ENCODE measurements around the gene XRCC2. TPM values are rescaled to one million over a fixed set of nuclear protein-coding genes. Genes with fewer than 3 reads are reported as not detected.

Gene XRCC2
- total and polyA plus RNA-seq, 2 experiments from 2014 or later = 18.9 to 33.2 TPM

DNA sequence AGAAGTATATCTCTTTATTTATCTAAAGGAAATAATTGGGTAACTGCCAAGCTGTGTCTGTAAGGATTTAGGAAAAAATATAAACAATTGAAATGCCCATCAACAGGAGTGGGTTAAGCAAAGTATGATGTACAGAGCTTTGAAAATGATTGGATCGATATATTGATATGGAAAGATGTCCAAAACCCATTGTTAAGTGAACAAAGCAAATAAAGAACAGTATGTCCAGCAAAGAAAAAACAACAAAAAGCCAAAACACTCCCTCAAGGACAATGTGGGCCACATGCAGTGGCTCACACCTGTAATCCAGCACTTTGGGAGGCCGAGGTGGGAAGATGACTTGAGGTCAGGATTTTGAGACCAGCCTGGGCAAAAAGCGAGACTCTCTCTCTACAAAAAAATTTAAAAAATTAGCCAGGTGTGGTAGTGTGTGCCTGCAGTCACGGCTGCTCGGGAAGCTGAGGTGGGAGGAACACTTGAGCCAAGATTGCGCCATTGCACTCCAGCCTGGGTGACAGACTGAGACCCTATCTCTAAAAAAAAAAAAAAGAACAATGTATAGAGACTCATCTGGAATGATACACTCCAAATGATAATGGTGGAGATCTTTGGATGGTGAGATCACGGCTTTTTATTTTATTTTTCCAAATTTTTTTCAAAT is 37.9 kb downstream of the XRCC2 start:
- TF ChIP-seq, protein P1, sequence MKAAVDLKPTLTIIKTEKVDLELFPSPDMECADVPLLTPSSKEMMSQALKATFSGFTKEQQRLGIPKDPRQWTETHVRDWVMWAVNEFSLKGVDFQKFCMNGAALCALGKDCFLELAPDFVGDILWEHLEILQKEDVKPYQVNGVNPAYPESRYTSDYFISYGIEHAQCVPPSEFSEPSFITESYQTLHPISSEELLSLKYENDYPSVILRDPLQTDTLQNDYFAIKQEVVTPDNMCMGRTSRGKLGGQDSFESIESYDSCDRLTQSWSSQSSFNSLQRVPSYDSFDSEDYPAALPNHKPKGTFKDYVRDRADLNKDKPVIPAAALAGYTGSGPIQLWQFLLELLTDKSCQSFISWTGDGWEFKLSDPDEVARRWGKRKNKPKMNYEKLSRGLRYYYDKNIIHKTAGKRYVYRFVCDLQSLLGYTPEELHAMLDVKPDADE (IDR thresholded peaks at IDR 0.05) = no peak
- peaks cover 5% of the 10 kb centered on the region; the same call in 1 of the 3 replicates for H3K9me3 Mint-ChIP-seq

DNA sequence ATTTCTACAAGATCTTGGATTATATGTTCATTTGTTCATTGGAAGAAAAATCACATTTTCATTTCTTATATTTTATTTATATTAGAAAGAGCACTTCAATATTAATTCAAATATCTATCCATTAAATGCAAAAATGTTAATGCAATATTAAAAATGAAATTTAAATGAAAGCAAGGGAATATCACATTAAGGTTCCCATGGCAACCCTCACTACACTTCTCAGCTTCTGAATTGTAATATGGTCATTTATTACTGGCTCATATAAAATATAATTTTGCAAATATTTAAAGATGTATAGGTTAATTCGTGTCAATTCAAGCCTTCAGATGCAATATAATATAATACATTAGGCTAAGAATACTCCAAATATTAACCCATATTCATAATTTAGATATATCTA is 38.8 kb downstream of the XRCC2 start:
- H3K4me2 ChIP-seq = no peak overlapping the region
- H3F3A ChIP-seq (replicated peaks; ENCODE audit: low read depth) = no peaks in the 10 kb centered on the region
- H3K4me1 ChIP-seq (ENCODE audit: insufficient read depth) = no peaks in the 10 kb centered on the region
- no peak overlapping the region for H3K4me3 Mint-ChIP-seq
- H3K4me3 ChIP-seq = no peak overlapping the region
- no peaks in the 10 kb centered on the region for H3K4me1 Mint-ChIP-seq
- no peak overlapping the region for H3K27ac ChIP-seq (ENCODE audit: low read depth)
- no peaks in the 10 kb centered on the region for H3K36me3 ChIP-seq (ENCODE audit: insufficient read depth)
- ATAC-seq = no peak
- DNase-seq (ENCODE audit: low spot score) = no peak
- H3K9me2 ChIP-seq (ENCODE audit: insufficient read depth) = no peaks in the 10 kb centered on the region
- H3K36me3 Mint-ChIP-seq (ENCODE audit: low read depth) = no peaks in the 10 kb centered on the region
- no peaks in the 10 kb centered on the region for H3K9me3 Mint-ChIP-seq
- no peak overlapping the region for H2AFZ ChIP-seq
- no peaks in the 10 kb centered on the region for H3K27me3 ChIP-seq (ENCODE audit: insufficient read depth)
- no peak overlapping the region for H3K27ac Mint-ChIP-seq
- 0 out of 2 replicates have a peak, but pooled peaks cover 6% of the 10 kb centered on the region for H4K20me1 ChIP-seq (replicated peaks; ENCODE audit: insufficient read depth)
- peaks cover 2% of the 10 kb centered on the region for H3K27me3 Mint-ChIP-seq (ENCODE audit: insufficient read depth, low read depth, poor library complexity)
- H3K79me2 ChIP-seq (replicated peaks; ENCODE audit: insufficient read depth) = no peaks in the 10 kb centered on the region
- TF ChIP-seq EZH2 (IDR thresholded peaks at IDR 0.05; ENCODE audit: low read depth, unreplicated experiment) (no peak), ZNF114 (CRISPR knock-in tag; IDR thresholded peaks at IDR 0.05) (no peak), CREB1 (CRISPR knock-in tag; IDR thresholded peaks at IDR 0.05; ENCODE audit: low read depth) (no peak), STAT1 (IDR thresholded peaks at IDR 0.05; ENCODE audit: unreplicated experiment) (no peak), JUNB (IDR thresholded peaks at IDR 0.05; ENCODE audit: unreplicated experiment) (no peak), NANOG (IDR thresholded peaks at IDR 0.05; ENCODE audit: borderline replicate concordance) (no peak), EZH2phosphoT487 (IDR thresholded peaks at IDR 0.05; ENCODE audit: unreplicated experiment) (no peak)
- TF ChIP-seq, protein P2, sequence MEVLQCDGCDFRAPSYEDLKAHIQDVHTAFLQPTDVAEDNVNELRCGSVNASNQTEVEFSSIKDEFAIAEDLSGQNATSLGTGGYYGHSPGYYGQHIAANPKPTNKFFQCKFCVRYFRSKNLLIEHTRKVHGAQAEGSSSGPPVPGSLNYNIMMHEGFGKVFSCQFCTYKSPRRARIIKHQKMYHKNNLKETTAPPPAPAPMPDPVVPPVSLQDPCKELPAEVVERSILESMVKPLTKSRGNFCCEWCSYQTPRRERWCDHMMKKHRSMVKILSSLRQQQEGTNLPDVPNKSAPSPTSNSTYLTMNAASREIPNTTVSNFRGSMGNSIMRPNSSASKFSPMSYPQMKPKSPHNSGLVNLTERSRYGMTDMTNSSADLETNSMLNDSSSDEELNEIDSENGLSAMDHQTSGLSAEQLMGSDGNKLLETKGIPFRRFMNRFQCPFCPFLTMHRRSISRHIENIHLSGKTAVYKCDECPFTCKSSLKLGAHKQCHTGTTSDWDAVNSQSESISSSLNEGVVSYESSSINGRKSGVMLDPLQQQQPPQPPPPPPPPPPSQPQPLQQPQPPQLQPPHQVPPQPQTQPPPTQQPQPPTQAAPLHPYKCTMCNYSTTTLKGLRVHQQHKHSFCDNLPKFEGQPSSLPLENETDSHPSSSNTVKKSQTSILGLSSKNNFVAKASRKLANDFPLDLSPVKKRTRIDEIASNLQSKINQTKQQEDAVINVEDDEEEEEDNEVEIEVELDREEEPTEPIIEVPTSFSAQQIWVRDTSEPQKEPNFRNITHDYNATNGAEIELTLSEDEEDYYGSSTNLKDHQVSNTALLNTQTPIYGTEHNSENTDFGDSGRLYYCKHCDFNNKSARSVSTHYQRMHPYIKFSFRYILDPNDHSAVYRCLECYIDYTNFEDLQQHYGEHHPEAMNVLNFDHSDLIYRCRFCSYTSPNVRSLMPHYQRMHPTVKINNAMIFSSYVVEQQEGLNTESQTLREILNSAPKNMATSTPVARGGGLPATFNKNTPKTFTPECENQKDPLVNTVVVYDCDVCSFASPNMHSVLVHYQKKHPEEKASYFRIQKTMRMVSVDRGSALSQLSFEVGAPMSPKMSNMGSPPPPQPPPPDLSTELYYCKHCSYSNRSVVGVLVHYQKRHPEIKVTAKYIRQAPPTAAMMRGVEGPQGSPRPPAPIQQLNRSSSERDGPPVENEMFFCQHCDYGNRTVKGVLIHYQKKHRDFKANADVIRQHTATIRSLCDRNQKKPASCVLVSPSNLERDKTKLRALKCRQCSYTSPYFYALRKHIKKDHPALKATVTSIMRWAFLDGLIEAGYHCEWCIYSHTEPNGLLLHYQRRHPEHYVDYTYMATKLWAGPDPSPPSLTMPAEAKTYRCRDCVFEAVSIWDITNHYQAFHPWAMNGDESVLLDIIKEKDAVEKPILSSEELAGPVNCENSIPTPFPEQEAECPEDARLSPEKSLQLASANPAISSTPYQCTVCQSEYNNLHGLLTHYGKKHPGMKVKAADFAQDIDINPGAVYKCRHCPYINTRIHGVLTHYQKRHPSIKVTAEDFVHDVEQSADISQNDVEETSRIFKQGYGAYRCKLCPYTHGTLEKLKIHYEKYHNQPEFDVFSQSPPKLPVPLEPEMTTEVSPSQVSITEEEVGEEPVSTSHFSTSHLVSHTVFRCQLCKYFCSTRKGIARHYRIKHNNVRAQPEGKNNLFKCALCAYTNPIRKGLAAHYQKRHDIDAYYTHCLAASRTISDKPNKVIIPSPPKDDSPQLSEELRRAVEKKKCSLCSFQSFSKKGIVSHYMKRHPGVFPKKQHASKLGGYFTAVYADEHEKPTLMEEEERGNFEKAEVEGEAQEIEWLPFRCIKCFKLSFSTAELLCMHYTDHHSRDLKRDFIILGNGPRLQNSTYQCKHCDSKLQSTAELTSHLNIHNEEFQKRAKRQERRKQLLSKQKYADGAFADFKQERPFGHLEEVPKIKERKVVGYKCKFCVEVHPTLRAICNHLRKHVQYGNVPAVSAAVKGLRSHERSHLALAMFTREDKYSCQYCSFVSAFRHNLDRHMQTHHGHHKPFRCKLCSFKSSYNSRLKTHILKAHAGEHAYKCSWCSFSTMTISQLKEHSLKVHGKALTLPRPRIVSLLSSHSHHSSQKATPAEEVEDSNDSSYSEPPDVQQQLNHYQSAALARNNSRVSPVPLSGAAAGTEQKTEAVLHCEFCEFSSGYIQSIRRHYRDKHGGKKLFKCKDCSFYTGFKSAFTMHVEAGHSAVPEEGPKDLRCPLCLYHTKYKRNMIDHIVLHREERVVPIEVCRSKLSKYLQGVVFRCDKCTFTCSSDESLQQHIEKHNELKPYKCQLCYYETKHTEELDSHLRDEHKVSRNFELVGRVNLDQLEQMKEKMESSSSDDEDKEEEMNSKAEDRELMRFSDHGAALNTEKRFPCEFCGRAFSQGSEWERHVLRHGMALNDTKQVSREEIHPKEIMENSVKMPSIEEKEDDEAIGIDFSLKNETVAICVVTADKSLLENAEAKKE (CRISPR knock-in tag; IDR thresholded peaks at IDR 0.05) = no peak
- TF ChIP-seq, protein P3, sequence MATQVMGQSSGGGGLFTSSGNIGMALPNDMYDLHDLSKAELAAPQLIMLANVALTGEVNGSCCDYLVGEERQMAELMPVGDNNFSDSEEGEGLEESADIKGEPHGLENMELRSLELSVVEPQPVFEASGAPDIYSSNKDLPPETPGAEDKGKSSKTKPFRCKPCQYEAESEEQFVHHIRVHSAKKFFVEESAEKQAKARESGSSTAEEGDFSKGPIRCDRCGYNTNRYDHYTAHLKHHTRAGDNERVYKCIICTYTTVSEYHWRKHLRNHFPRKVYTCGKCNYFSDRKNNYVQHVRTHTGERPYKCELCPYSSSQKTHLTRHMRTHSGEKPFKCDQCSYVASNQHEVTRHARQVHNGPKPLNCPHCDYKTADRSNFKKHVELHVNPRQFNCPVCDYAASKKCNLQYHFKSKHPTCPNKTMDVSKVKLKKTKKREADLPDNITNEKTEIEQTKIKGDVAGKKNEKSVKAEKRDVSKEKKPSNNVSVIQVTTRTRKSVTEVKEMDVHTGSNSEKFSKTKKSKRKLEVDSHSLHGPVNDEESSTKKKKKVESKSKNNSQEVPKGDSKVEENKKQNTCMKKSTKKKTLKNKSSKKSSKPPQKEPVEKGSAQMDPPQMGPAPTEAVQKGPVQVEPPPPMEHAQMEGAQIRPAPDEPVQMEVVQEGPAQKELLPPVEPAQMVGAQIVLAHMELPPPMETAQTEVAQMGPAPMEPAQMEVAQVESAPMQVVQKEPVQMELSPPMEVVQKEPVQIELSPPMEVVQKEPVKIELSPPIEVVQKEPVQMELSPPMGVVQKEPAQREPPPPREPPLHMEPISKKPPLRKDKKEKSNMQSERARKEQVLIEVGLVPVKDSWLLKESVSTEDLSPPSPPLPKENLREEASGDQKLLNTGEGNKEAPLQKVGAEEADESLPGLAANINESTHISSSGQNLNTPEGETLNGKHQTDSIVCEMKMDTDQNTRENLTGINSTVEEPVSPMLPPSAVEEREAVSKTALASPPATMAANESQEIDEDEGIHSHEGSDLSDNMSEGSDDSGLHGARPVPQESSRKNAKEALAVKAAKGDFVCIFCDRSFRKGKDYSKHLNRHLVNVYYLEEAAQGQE (IDR thresholded peaks at IDR 0.05; ENCODE audit: unreplicated experiment) = no peak

More for the DNA sequence above, 37.9 kb downstream of the XRCC2 start:
- Mint-ChIP-seq H3K27ac (no peak overlapping the region), H3K4me3 (no peak overlapping the region), H3K4me1 (no peaks in the 10 kb centered on the region), H3K36me3 (ENCODE audit: low read depth) (no peaks in the 10 kb centered on the region), H3K27me3 (ENCODE audit: insufficient read depth, low read depth, poor library complexity) (peaks cover 3% of the 10 kb centered on the region)
- H4K20me1 ChIP-seq (replicated peaks; ENCODE audit: insufficient read depth) = 0 out of 2 replicates have a peak, but pooled peaks cover 8% of the 10 kb centered on the region
- no peak overlapping the region for H3K4me2 ChIP-seq
- no peaks in the 10 kb centered on the region for H3K79me2 ChIP-seq (replicated peaks; ENCODE audit: insufficient read depth)
- DNase-seq (ENCODE audit: low spot score) (no peak), ATAC-seq (no peak)
- no peaks in the 10 kb centered on the region for H3K9me2 ChIP-seq (ENCODE audit: insufficient read depth)
- H3K36me3 ChIP-seq (ENCODE audit: insufficient read depth) = no peaks in the 10 kb centered on the region
- H3K27me3 ChIP-seq (ENCODE audit: insufficient read depth) = no peaks in the 10 kb centered on the region
- H3K27ac ChIP-seq (ENCODE audit: low read depth) = no peak overlapping the region
- H3K4me1 ChIP-seq (ENCODE audit: insufficient read depth) = no peaks in the 10 kb centered on the region
- no peaks in the 10 kb centered on the region for H3F3A ChIP-seq (replicated peaks; ENCODE audit: low read depth)
- no peak overlapping the region for H2AFZ ChIP-seq
- no peak overlapping the region for H3K4me3 ChIP-seq

All from GM23338 (cell line).